ENCODE measurements around the gene LDLRAD2. TPM values are rescaled to one million over a fixed set of nuclear protein-coding genes. Genes with fewer than 3 reads are reported as not detected.
"Not testable (repeated sequence)": the region's sequence is repeated elsewhere in the genome, so short reads cannot be mapped to it uniquely, and the experiment has no call there.

LDLRAD2 gene
- total RNA-seq, 1 donor from 2014 or later = not detected

DNA sequence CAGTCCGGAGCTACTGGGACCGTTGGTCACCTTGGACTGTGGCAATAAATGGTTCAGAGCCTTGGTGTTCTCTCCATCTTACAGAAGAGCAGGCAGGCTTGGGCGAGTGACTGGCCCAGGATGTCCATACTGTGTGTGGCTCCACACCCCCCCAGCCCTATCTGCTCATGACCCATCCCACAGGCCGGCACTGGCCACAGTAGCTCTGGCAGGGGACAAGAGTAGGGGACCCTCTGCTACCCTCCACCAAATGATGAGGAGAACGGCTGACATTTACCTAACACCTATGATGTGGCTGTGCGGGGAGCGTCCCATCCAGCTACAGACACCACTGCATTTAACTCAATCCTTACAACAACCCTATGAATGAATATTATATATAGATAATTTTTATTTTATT lies 13.3 kb downstream of the LDLRAD2 start:
- DNase-seq (ENCODE audit: low read depth) (no peak), FAIRE-seq (peak; percentile 32)
- Histone ChIP-seq H3K36me3 (ENCODE audit: control insufficient read depth, insufficient read depth, low read length) (peaks cover 36% of the 10 kb centered on the region), H3K4me3 (ENCODE audit: low read depth, low read length) (no peak overlapping the region), H3K27me3 (ENCODE audit: control insufficient read depth, insufficient read depth, low read length) (no peaks in the 10 kb centered on the region)
- no peak for TF ChIP-seq CTCF (IDR thresholded peaks at IDR 0.05; ENCODE audit: insufficient read depth, low read length, severe bottlenecking)

DNA sequence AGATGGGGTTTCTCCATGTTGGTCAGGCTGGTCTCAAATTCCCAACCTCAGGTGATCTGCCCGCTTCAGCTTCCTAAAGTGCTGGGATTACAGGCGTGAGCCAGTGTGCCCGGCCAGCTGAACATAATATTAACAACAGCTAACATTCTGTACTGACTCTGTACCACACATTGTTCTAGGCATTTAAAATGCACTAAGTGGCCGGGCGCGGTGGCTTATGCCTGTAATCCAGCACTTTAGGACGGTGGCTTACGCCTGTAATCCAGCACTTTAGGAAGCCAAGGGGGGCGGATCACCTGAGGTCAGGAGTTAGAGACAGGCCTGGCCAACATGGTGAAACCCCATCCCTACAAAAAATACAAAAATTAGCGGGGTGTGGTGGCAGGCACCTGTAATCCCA lies 14.6 kb downstream of the LDLRAD2 start:
- FAIRE-seq; H3K4me3 ChIP-seq (ENCODE audit: low read depth, low read length); DNase-seq (ENCODE audit: low read depth); H3K27me3 ChIP-seq (ENCODE audit: control insufficient read depth, insufficient read depth, low read length): not testable (repeated sequence)
- H3K36me3 ChIP-seq (ENCODE audit: control insufficient read depth, insufficient read depth, low read length) = peaks cover 45% of the 10 kb centered on the region

DNA sequence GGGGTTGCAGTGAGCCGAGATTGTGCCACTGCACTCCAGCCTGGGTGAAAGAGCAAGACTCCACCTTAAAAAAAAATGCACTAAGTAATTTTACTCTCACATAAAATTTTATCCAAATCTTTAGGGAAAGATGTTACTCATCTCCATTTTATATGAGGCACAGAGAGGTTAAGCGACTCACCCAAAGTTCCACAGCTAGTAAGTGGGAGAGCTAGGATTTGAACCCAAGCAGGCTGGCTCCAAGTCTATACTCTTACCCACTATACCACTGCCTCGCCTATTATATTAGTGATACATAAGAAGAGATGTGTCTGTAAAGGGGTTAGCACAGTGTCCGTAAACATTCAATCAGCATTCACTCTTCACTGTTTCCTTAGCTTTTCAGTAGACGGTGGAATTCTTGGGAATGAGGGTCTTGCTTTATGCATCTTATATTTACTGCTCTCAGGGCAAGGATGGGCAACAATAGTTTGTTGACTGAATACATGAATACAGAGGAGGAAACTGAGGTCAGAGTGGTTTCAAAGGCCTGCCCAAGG lies 15.1 kb downstream of the LDLRAD2 start:
- Histone ChIP-seq H3K27me3 (ENCODE audit: control insufficient read depth, insufficient read depth, low read length) (no peaks in the 10 kb centered on the region), H3K4me3 (ENCODE audit: low read depth, low read length) (no peak overlapping the region), H3K36me3 (ENCODE audit: control insufficient read depth, insufficient read depth, low read length) (peaks cover 44% of the 10 kb centered on the region)
- no peak for TF ChIP-seq CTCF (IDR thresholded peaks at IDR 0.05; ENCODE audit: insufficient read depth, low read length, severe bottlenecking)
- DNase-seq (ENCODE audit: low read depth) (no peak), FAIRE-seq (no peak)

DNA sequence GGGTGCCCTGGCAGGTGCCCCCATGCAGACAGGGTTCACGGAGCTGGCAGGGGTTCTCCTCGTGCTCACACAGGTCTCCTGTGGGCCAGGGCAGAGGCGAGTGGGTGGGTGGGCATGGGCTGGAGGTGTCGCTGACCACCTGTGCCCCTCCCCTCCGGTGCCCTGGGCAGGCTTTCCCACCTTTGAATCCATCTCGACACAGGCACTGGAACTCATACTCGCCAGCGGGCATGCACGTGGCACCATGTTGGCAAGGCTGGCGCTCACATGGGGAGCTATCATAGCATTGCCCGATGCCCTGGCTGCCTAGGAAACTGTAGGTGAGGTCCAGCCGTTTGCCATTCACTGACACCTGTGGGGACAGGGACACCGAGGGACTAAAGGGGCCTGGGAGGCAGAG lies 16.0 kb downstream of the LDLRAD2 start:
- H3K36me3 ChIP-seq (ENCODE audit: control insufficient read depth, insufficient read depth, low read length) = peaks cover 46% of the 10 kb centered on the region
- H3K4me3 ChIP-seq (ENCODE audit: low read depth, low read length) = no peak overlapping the region
- FAIRE-seq (no peak), DNase-seq (ENCODE audit: low read depth) (no peak)
- no peaks in the 10 kb centered on the region for H3K27me3 ChIP-seq (ENCODE audit: control insufficient read depth, insufficient read depth, low read length)
- TF ChIP-seq CTCF (IDR thresholded peaks at IDR 0.05; ENCODE audit: insufficient read depth, low read length, severe bottlenecking) = no peak

DNA sequence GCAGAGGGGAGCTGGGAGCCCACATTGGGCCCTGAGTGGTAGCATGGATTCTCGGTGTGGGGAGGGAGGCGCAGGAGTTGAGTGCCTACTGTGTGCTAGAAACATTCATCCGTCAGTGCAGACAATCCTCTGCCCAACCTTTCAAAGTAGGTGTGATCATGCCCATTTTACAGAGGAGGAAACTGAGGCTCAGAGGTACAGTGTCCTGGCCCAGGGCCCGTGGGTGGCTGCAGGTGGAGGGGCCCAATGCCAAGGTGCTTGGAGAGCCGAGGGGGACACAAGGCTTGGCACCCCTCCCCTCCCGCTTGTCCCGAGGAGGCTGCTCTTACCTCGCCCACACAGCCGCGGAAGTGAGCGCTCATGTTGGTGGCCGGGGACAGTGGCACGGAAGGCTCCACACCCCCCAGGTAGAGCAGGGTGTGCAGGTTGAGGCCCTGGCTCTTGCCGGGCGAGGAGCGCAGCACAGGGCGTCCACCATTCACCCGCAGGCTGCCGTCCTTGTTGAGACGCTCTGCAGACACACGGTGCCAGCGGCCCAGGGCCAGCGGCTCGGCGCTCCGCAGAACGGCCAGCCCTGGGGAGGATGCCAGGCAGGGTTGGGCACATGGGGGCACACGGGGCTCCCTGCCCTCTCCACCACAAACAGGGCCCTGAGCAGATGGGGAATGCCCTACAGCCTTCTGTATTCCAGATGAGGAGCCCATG lies 16.6 kb downstream of the LDLRAD2 start:
- no peaks in the 10 kb centered on the region for H3K27me3 ChIP-seq (ENCODE audit: control insufficient read depth, insufficient read depth, low read length)
- H3K4me3 ChIP-seq (ENCODE audit: low read depth, low read length) = no peak overlapping the region
- no peak for FAIRE-seq
- TF ChIP-seq CTCF (IDR thresholded peaks at IDR 0.05; ENCODE audit: insufficient read depth, low read length, severe bottlenecking) = no peak
- no peak for DNase-seq (ENCODE audit: low read depth)
- H3K36me3 ChIP-seq (ENCODE audit: control insufficient read depth, insufficient read depth, low read length) = peaks cover 48% of the 10 kb centered on the region

DNA sequence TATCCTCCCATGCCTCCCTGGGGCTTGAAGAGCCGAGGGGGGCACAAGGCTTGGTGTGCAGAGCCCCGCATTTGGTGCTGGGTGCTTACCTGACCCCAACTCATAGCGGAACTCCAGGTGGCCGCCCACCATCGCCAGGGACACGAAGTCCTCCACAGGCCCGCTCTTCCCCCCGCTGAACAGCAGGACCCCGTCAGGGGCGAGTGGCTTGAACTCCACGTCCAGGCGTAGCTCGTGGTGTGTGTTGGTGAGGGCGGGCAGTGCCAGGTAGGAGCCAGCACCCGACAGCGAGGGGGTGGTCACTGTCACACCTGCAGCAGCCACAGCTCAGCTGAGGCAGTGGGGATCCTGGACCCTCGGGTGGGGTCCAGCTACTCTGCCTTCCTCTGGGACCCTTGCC lies 17.2 kb downstream of the LDLRAD2 start:
- FAIRE-seq (no peak), DNase-seq (ENCODE audit: low read depth) (no peak)
- TF ChIP-seq CTCF (IDR thresholded peaks at IDR 0.05; ENCODE audit: insufficient read depth, low read length, severe bottlenecking) = no peak
- Histone ChIP-seq H3K36me3 (ENCODE audit: control insufficient read depth, insufficient read depth, low read length) (peaks cover 49% of the 10 kb centered on the region), H3K4me3 (ENCODE audit: low read depth, low read length) (no peak overlapping the region), H3K27me3 (ENCODE audit: control insufficient read depth, insufficient read depth, low read length) (no peaks in the 10 kb centered on the region)
